ENCODE data around the gene PLEKHG3.

DNA sequence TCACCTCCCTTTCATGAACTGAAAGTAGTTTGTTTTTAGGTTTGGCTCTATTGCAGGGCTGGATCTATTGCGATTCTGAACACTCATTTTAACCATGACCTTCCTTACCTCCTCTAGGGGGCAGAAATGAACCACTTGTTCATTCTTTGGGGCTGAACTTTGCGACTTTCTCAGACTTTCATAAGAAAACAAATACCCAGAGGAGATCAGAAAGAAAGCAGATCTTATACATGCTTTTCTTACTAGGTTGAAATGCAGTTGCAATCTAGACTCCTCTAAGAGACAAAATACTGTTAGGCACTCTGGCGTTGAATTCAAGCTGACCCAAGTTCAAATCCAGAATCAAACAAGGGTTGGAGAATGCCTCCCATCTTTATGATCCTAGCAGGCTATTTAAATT, 32.6 kb upstream of the PLEKHG3 start:
- TF ChIP-seq POLR2A (IDR thresholded peaks at IDR 0.05): no peak
- TF ChIP-seq, protein P1, sequence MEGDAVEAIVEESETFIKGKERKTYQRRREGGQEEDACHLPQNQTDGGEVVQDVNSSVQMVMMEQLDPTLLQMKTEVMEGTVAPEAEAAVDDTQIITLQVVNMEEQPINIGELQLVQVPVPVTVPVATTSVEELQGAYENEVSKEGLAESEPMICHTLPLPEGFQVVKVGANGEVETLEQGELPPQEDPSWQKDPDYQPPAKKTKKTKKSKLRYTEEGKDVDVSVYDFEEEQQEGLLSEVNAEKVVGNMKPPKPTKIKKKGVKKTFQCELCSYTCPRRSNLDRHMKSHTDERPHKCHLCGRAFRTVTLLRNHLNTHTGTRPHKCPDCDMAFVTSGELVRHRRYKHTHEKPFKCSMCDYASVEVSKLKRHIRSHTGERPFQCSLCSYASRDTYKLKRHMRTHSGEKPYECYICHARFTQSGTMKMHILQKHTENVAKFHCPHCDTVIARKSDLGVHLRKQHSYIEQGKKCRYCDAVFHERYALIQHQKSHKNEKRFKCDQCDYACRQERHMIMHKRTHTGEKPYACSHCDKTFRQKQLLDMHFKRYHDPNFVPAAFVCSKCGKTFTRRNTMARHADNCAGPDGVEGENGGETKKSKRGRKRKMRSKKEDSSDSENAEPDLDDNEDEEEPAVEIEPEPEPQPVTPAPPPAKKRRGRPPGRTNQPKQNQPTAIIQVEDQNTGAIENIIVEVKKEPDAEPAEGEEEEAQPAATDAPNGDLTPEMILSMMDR (IDR thresholded peaks at IDR 0.05): peak; percentile 66 to 91 (median 81)
